ENCODE results near the gene GRHL3.

The GRHL3 gene

DNA sequence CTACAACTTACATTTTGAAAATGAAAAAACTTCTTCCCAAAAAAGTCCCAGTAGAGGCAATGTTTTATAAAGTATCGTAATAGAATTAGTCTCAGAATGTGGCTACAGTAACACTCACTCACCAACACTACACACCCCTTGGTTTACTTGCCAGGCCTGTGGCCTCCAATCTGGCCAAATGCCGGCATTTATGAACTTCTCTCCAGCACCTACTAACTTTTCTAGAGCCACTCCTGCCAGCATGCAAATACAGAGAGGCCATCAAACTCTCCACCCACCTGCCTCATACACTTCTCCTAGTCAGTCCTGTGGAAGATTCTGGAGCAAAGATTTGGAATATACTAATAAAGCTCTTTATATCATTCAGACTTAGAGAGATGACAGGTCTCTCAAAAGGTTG lies 62.1 kb downstream of the GRHL3 start:
- Histone ChIP-seq H3K27me3 (replicated peaks; ENCODE audit: control insufficient read depth, insufficient read depth, low read length, poor library complexity, severe bottlenecking) (no peaks in the 10 kb centered on the region), H3K4me1 (ENCODE audit: control insufficient read depth, insufficient read depth, low read length, poor library complexity, severe bottlenecking) (peaks cover 8% of the 10 kb centered on the region), H3K36me3 (ENCODE audit: control insufficient read depth, insufficient read depth, low read length) (no peaks in the 10 kb centered on the region), H3K4me3 (ENCODE audit: insufficient read depth, low read depth, low read length, poor library complexity, severe bottlenecking) (no peak overlapping the region), H3K27ac (ENCODE audit: insufficient read depth, low read length, poor library complexity, severe bottlenecking) (no peak overlapping the region), H3K9me3 (ENCODE audit: control insufficient read depth, low read length) (no peaks in the 10 kb centered on the region)
- DNase-seq: no peak

GRCh38 chr1:24382165-24382577 lies 63.0 kb downstream of the GRHL3 start:
- peaks cover 8% of the 10 kb centered on the region for H3K4me1 ChIP-seq (ENCODE audit: control insufficient read depth, insufficient read depth, low read length, poor library complexity, severe bottlenecking)
- H3K36me3 ChIP-seq (ENCODE audit: control insufficient read depth, insufficient read depth, low read length): no peaks in the 10 kb centered on the region
- no peak for DNase-seq
- no peaks in the 10 kb centered on the region for H3K27me3 ChIP-seq (replicated peaks; ENCODE audit: control insufficient read depth, insufficient read depth, low read length, poor library complexity, severe bottlenecking)
- no peak overlapping the region for H3K4me3 ChIP-seq (ENCODE audit: insufficient read depth, low read depth, low read length, poor library complexity, severe bottlenecking)
- no peak overlapping the region for H3K27ac ChIP-seq (ENCODE audit: insufficient read depth, low read length, poor library complexity, severe bottlenecking)
- no peaks in the 10 kb centered on the region for H3K9me3 ChIP-seq (ENCODE audit: control insufficient read depth, low read length)

DNA sequence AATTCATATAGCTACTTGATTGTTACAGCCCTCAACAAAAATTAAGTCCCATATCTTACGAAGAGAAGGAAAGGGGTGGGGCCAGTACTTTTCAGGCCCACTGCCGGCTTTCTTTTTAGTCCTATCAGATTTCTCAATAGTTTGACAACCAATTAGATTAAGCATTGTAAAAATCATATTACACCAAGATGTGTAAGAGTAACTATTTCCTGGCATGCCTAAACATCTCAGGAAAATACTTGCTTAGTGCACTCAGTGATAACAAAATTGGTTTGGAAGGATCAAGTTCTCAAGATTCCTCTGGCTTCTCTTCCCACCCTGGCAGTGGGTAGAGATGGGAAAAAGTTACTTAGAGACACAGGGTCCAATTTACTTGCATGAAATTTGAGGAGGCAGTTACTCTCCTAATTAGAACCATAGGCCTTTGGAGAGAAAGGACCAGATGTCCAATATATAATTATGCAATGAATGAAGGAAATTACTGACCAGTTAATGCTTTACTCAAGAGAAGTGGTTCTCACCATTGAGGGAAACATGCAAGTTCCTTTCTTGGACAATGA lies 64.3 kb downstream of the GRHL3 start:
- H3K9me3 ChIP-seq (ENCODE audit: control insufficient read depth, low read length): no peaks in the 10 kb centered on the region
- H3K27me3 ChIP-seq (replicated peaks; ENCODE audit: control insufficient read depth, insufficient read depth, low read length, poor library complexity, severe bottlenecking): no peaks in the 10 kb centered on the region
- H3K4me3 ChIP-seq (ENCODE audit: insufficient read depth, low read depth, low read length, poor library complexity, severe bottlenecking): no peak overlapping the region
- no peak for DNase-seq
- no peaks in the 10 kb centered on the region for H3K36me3 ChIP-seq (ENCODE audit: control insufficient read depth, insufficient read depth, low read length)
- peaks cover 8% of the 10 kb centered on the region for H3K4me1 ChIP-seq (ENCODE audit: control insufficient read depth, insufficient read depth, low read length, poor library complexity, severe bottlenecking)
- H3K27ac ChIP-seq (ENCODE audit: insufficient read depth, low read length, poor library complexity, severe bottlenecking): no peak overlapping the region

GRCh38 chr1:24384251-24385090 lies 65.3 kb downstream of the GRHL3 start:
- DNase-seq: no peak
- Histone ChIP-seq H3K27ac (ENCODE audit: insufficient read depth, low read length, poor library complexity, severe bottlenecking) (no peak overlapping the region), H3K36me3 (ENCODE audit: control insufficient read depth, insufficient read depth, low read length) (no peaks in the 10 kb centered on the region), H3K9me3 (ENCODE audit: control insufficient read depth, low read length) (no peaks in the 10 kb centered on the region), H3K27me3 (replicated peaks; ENCODE audit: control insufficient read depth, insufficient read depth, low read length, poor library complexity, severe bottlenecking) (no peaks in the 10 kb centered on the region), H3K4me3 (ENCODE audit: insufficient read depth, low read depth, low read length, poor library complexity, severe bottlenecking) (no peak overlapping the region), H3K4me1 (ENCODE audit: control insufficient read depth, insufficient read depth, low read length, poor library complexity, severe bottlenecking) (peaks cover 8% of the 10 kb centered on the region)

DNA sequence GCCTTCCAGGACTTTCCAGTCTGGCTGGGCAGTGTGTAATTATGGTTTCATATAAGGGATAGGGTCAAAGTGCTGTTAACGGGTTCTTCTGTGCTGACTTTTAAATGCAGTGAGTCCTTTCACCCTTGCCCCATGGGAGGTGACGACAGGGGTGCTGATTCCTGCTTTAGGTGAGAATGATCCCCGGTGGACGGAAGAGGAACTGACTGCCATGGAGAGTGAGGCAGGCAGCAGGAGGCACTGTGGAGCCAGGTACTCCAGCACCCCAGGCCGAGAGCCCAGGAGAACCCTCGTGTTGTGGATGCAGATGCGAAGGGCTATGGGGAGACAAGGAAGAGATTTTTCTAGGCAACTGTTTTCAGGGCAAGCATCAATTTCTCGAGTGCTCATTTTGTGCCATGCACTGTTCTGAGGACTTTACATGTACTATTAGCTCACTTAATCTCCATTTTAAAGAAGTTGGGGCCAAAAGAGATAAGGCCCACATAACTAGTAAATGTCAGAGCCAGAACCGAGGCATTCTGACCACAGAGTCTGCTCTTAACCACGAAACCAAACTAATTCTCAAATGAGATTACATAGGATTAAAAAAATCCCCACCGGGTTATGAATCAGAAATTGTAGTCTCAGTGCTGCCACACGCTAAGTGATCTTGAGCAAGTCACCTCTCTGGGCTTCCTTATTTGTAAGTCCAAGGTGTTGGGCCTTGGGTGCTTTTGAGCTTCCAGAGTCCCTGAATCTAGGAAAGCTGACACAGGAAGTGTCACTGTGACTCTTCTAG lies 66.2 kb downstream of the GRHL3 start:
- peak in 2 of 3 donors; percentile 4 to 17 for DNase-seq
- Histone ChIP-seq H3K9me3 (ENCODE audit: control insufficient read depth, low read length) (no peaks in the 10 kb centered on the region), H3K27ac (ENCODE audit: insufficient read depth, low read length, poor library complexity, severe bottlenecking) (no peak overlapping the region), H3K27me3 (replicated peaks; ENCODE audit: control insufficient read depth, insufficient read depth, low read length, poor library complexity, severe bottlenecking) (no peaks in the 10 kb centered on the region), H3K36me3 (ENCODE audit: control insufficient read depth, insufficient read depth, low read length) (no peaks in the 10 kb centered on the region), H3K4me3 (ENCODE audit: insufficient read depth, low read depth, low read length, poor library complexity, severe bottlenecking) (no peak overlapping the region), H3K4me1 (ENCODE audit: control insufficient read depth, insufficient read depth, low read length, poor library complexity, severe bottlenecking) (peaks cover 8% of the 10 kb centered on the region)

- Histone ChIP-seq H3K36me3 (ENCODE audit: control insufficient read depth, insufficient read depth, low read length) (no peaks in the 10 kb centered on the region), H3K4me3 (ENCODE audit: insufficient read depth, low read depth, low read length, poor library complexity, severe bottlenecking) (no peak overlapping the region), H3K27me3 (replicated peaks; ENCODE audit: control insufficient read depth, insufficient read depth, low read length, poor library complexity, severe bottlenecking) (no peaks in the 10 kb centered on the region), H3K9me3 (ENCODE audit: control insufficient read depth, low read length) (no peaks in the 10 kb centered on the region), H3K4me1 (ENCODE audit: control insufficient read depth, insufficient read depth, low read length, poor library complexity, severe bottlenecking) (peaks cover 8% of the 10 kb centered on the region), H3K27ac (ENCODE audit: insufficient read depth, low read length, poor library complexity, severe bottlenecking) (no peak overlapping the region)
- no peak for DNase-seq
Observed at GRCh38 chr1:24386241-24386640, 67.1 kb downstream of the GRHL3 start.

GRCh38 chr1:24386931-24387330 lies 67.8 kb downstream of the GRHL3 start:
- Histone ChIP-seq H3K9me3 (ENCODE audit: control insufficient read depth, low read length) (no peaks in the 10 kb centered on the region), H3K27ac (ENCODE audit: insufficient read depth, low read length, poor library complexity, severe bottlenecking) (no peak overlapping the region), H3K27me3 (replicated peaks; ENCODE audit: control insufficient read depth, insufficient read depth, low read length, poor library complexity, severe bottlenecking) (no peaks in the 10 kb centered on the region), H3K4me3 (ENCODE audit: insufficient read depth, low read depth, low read length, poor library complexity, severe bottlenecking) (no peak overlapping the region), H3K36me3 (ENCODE audit: control insufficient read depth, insufficient read depth, low read length) (no peaks in the 10 kb centered on the region), H3K4me1 (ENCODE audit: control insufficient read depth, insufficient read depth, low read length, poor library complexity, severe bottlenecking) (peaks cover 10% of the 10 kb centered on the region)
- no peak for DNase-seq

DNA sequence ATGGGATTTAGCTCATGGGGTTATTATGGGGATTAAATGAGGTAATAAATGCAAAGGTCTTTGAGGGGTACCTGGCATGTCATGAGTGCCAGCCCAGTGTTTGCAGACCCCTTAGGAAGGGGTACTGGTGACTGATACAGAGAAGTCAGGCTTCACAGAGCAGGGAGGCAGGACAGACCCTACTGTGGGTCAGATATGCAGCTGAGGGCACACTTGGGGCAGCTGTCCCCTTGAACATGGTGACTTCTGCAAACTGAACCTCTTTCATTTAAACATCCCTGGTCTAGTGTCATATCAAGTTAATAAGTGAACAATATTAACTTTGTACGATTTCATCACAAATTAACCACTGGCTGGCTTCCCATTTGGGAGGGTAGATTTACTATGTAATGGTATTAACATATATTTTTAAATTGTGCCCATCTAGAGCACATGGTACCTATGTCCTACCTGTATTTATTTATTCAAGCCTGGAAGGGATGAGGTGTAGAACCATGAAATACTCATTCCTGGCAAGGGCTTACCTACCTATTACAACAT lies 68.5 kb downstream of the GRHL3 start:
- Histone ChIP-seq H3K4me1 (ENCODE audit: control insufficient read depth, insufficient read depth, low read length, poor library complexity, severe bottlenecking) (peaks cover 18% of the 10 kb centered on the region), H3K9me3 (ENCODE audit: control insufficient read depth, low read length) (no peaks in the 10 kb centered on the region), H3K27ac (ENCODE audit: insufficient read depth, low read length, poor library complexity, severe bottlenecking) (no peak overlapping the region), H3K36me3 (ENCODE audit: control insufficient read depth, insufficient read depth, low read length) (no peaks in the 10 kb centered on the region), H3K27me3 (replicated peaks; ENCODE audit: control insufficient read depth, insufficient read depth, low read length, poor library complexity, severe bottlenecking) (no peaks in the 10 kb centered on the region), H3K4me3 (ENCODE audit: insufficient read depth, low read depth, low read length, poor library complexity, severe bottlenecking) (no peak overlapping the region)
- DNase-seq: no peak

GRCh38 chr1:24388331-24388885 lies 69.3 kb downstream of the GRHL3 start:
- DNase-seq: no peak
- peaks cover 18% of the 10 kb centered on the region for H3K4me1 ChIP-seq (ENCODE audit: control insufficient read depth, insufficient read depth, low read length, poor library complexity, severe bottlenecking)
- H3K36me3 ChIP-seq (ENCODE audit: control insufficient read depth, insufficient read depth, low read length): no peaks in the 10 kb centered on the region
- H3K27me3 ChIP-seq (replicated peaks; ENCODE audit: control insufficient read depth, insufficient read depth, low read length, poor library complexity, severe bottlenecking): no peaks in the 10 kb centered on the region
- no peak overlapping the region for H3K4me3 ChIP-seq (ENCODE audit: insufficient read depth, low read depth, low read length, poor library complexity, severe bottlenecking)
- no peaks in the 10 kb centered on the region for H3K9me3 ChIP-seq (ENCODE audit: control insufficient read depth, low read length)
- no peak overlapping the region for H3K27ac ChIP-seq (ENCODE audit: insufficient read depth, low read length, poor library complexity, severe bottlenecking)
